Thymus (tissue), 2 donors: ENCODE results near the gene TCHP. TPM values are rescaled to one million over a fixed set of nuclear protein-coding genes. Genes with fewer than 3 reads are reported as not detected.

Experiments
- polyA plus RNA-seq: library from polyadenylated mRNA; stranded (reverse); fragments of 200-250 nt; gene quantifications from one replicate; pipeline ENCODE4 v1.2.3, GENCODE V29; 2013
- total RNA-seq: library from RNA; stranded (reverse); fragments of 120-200 nt; gene quantifications from one replicate; pipeline ENCODE4 v1.2.4, GENCODE V29; 2013
- donor health status: healthy.

TCHP gene
- total and polyA plus RNA-seq, 2 donors, result 8.0 to 10.0 TPM

Other genes starting within 250 kb of the TCHP start
- gene FAM222A, start 186.4 kb upstream of the TCHP start, total RNA-seq, result 0.71 TPM
- 0.78 TPM for gene FAM222A, start 186.4 kb upstream of the TCHP start, polyA plus RNA-seq
- 0.19 TPM for gene TRPV4, start 66.9 kb upstream of the TCHP start, total RNA-seq
- gene TRPV4, start 66.9 kb upstream of the TCHP start, polyA plus RNA-seq, result 0.59 TPM
- gene GLTP, start 19.7 kb upstream of the TCHP start, total RNA-seq, result 20.7 TPM
- 78.5 TPM for gene GLTP, start 19.7 kb upstream of the TCHP start, polyA plus RNA-seq
- 41.9 TPM for gene GIT2, start 96.1 kb downstream of the TCHP start, total RNA-seq
- gene GIT2, start 96.1 kb downstream of the TCHP start, polyA plus RNA-seq, result 37.6 TPM
- 47.2 TPM for gene ANKRD13A, start 99.2 kb downstream of the TCHP start, total RNA-seq
- 30.8 TPM for gene ANKRD13A, start 99.2 kb downstream of the TCHP start, polyA plus RNA-seq
- 16.6 TPM for gene C12orf76, start 148.2 kb downstream of the TCHP start, total RNA-seq
- gene C12orf76, start 148.2 kb downstream of the TCHP start, polyA plus RNA-seq, result 21.5 TPM
- gene IFT81, start 224.1 kb downstream of the TCHP start, total RNA-seq, result 8.0 TPM
- gene IFT81, start 224.1 kb downstream of the TCHP start, polyA plus RNA-seq, result 7.3 TPM